Sigmoid colon (tissue), 4 donors: ENCODE data around the gene PVALEF.

Experiments
- EP300 ChIP-seq, 4 donors: sonication (generic); formaldehyde crosslinking; IDR thresholded peaks; one replicate each; pipeline ENCODE4 v1.6.1; 2017; ENCODE audit warnings: antibody characterized with exemption in 4 of 4
- POLR2A ChIP-seq, 2 donors: fragments of 450-650 bp; IDR thresholded peaks; one replicate each; pipeline ENCODE4 v1.6.1; 2016; ENCODE audit warnings: antibody characterized with exemption in 2 of 2, mild to moderate bottlenecking in 2 of 2, moderate library complexity in 2 of 2
- POLR2AphosphoS5 ChIP-seq, 4 donors: sonication (generic); formaldehyde crosslinking; IDR thresholded peaks; one replicate each; pipeline ENCODE4 v1.6.1; 2017; ENCODE audit warnings: antibody characterized with exemption in 4 of 4
- TF ChIP-seq, protein P1 (sequence below), 4 experiments: fragments of 450-650 bp in 3 of 4; fragments of 200-600 bp in 1 of 4; IDR thresholded peaks; one replicate each; pipeline ENCODE4 v1.5.1; 2016 to 2019; ENCODE audit warnings: antibody characterized with exemption in 4 of 4, mild to moderate bottlenecking in 3 of 4, moderate library complexity in 2 of 4

DNA sequence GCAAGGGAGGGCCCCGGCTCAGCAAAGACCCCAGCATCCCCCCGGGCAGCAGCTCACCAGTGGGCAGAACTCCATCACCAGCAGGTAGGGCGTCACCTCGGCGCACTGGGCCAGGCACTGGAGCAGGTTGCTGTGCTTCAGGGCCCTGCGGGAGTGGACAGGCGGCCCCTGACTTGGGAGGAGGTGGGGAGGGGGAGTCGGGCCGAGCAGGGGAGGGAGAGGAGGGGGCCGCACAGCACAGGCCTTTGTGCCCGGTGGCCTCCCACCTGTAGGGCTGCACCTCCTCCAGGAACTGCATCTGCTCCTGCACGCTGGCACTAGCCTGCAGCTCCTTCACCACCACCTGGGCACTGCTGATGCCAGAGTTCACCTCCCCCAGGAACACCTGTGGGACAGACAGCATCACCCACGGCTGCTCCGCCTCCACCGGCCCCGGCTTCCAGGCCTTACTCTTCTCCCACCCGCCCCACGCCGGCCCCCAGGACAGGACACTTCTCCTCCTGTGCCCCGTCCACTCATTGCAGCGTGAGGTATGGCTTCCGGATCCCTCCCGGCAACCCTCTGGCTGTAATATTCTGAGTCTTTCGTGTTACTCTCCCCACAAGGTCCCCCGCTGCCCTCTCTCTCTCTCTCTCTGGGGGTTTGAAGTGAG, 37.7 kb upstream of the PVALEF start:
- no peak for TF ChIP-seq POLR2A (IDR thresholded peaks at IDR 0.05)
- TF ChIP-seq, protein P1, sequence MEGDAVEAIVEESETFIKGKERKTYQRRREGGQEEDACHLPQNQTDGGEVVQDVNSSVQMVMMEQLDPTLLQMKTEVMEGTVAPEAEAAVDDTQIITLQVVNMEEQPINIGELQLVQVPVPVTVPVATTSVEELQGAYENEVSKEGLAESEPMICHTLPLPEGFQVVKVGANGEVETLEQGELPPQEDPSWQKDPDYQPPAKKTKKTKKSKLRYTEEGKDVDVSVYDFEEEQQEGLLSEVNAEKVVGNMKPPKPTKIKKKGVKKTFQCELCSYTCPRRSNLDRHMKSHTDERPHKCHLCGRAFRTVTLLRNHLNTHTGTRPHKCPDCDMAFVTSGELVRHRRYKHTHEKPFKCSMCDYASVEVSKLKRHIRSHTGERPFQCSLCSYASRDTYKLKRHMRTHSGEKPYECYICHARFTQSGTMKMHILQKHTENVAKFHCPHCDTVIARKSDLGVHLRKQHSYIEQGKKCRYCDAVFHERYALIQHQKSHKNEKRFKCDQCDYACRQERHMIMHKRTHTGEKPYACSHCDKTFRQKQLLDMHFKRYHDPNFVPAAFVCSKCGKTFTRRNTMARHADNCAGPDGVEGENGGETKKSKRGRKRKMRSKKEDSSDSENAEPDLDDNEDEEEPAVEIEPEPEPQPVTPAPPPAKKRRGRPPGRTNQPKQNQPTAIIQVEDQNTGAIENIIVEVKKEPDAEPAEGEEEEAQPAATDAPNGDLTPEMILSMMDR (IDR thresholded peaks at IDR 0.05): no peak
- no peak for TF ChIP-seq EP300 (IDR thresholded peaks at IDR 0.05)
- no peak for TF ChIP-seq POLR2AphosphoS5 (IDR thresholded peaks at IDR 0.05)
